Measurements from ENCODE around the gene HAAO.

Gene HAAO

GRCh38 chr2:42756966-42757513 lies 35.3 kb downstream of the HAAO start:
- peaks cover 4% of the 10 kb centered on the region for H3K36me3 Mint-ChIP-seq
- no peaks in the 10 kb centered on the region for H3K4me1 Mint-ChIP-seq (ENCODE audit: low read depth)
- no peak overlapping the region for H3K27ac Mint-ChIP-seq
- H3K27me3 Mint-ChIP-seq: no peaks in the 10 kb centered on the region
- H3K4me3 Mint-ChIP-seq: no peak overlapping the region
- no peaks in the 10 kb centered on the region for H3K9me3 Mint-ChIP-seq (ENCODE audit: low read depth)

GRCh38 chr2:42756150-42756775 lies 36.1 kb downstream of the HAAO start:
- H3K9me3 Mint-ChIP-seq (ENCODE audit: low read depth): no peaks in the 10 kb centered on the region
- H3K27ac Mint-ChIP-seq: no peak overlapping the region
- peaks cover 4% of the 10 kb centered on the region for H3K36me3 Mint-ChIP-seq
- H3K4me1 Mint-ChIP-seq (ENCODE audit: low read depth): no peaks in the 10 kb centered on the region
- H3K27me3 Mint-ChIP-seq: no peaks in the 10 kb centered on the region
- no peak overlapping the region for H3K4me3 Mint-ChIP-seq

DNA sequence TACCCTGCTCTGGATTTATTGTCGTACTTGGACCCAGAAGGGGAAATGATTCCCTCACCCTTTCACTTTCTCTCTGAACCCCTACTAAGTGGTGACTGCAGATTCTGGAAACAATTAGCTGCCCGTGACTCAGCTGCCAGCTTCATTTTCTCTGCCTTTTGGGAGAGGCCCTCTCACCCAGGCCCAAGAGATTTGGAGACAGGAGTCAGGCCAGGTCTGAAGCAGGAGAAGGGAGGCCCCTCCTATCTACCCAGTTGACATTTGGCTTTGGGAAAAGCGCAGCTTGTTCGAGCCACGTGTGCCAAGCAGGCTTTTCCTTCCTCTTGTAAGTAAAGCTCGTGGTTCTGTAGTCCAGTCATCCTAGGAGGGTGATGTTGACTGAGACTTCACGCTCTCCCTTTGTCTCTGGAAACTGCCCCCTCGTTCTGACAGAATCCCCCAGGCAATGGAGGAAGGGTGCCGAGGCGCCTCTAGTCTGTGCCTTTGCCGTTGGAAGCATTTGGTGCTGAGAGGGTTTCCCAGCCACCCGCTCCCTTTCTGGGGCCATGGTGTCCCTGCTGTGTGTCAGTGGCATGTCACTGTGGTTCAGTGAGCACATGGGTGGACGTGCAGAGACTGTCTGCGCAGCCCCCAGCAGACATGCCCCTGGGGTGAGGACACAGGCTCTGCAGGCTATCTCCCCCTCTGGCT lies 37.0 kb downstream of the HAAO start:
- Mint-ChIP-seq H3K27ac (no peak overlapping the region), H3K9me3 (ENCODE audit: low read depth) (no peaks in the 10 kb centered on the region), H3K36me3 (peaks cover 8% of the 10 kb centered on the region), H3K4me1 (ENCODE audit: low read depth) (no peaks in the 10 kb centered on the region), H3K4me3 (no peak overlapping the region), H3K27me3 (no peaks in the 10 kb centered on the region)

GRCh38 chr2:42754776-42755140 lies 37.6 kb downstream of the HAAO start:
- H3K36me3 Mint-ChIP-seq: peaks cover 10% of the 10 kb centered on the region
- H3K4me1 Mint-ChIP-seq (ENCODE audit: low read depth): no peaks in the 10 kb centered on the region
- H3K4me3 Mint-ChIP-seq: no peak overlapping the region
- no peak overlapping the region for H3K27ac Mint-ChIP-seq
- H3K9me3 Mint-ChIP-seq (ENCODE audit: low read depth): no peaks in the 10 kb centered on the region
- no peaks in the 10 kb centered on the region for H3K27me3 Mint-ChIP-seq

- no peaks in the 10 kb centered on the region for H3K27me3 Mint-ChIP-seq
- peaks cover 10% of the 10 kb centered on the region for H3K36me3 Mint-ChIP-seq
- H3K4me1 Mint-ChIP-seq (ENCODE audit: low read depth): no peaks in the 10 kb centered on the region
- H3K4me3 Mint-ChIP-seq: no peak overlapping the region
- no peaks in the 10 kb centered on the region for H3K9me3 Mint-ChIP-seq (ENCODE audit: low read depth)
- H3K27ac Mint-ChIP-seq: no peak overlapping the region
These were observed 38.2 kb downstream of the HAAO start for GRCh38 chr2:42754021-42754775.

DNA sequence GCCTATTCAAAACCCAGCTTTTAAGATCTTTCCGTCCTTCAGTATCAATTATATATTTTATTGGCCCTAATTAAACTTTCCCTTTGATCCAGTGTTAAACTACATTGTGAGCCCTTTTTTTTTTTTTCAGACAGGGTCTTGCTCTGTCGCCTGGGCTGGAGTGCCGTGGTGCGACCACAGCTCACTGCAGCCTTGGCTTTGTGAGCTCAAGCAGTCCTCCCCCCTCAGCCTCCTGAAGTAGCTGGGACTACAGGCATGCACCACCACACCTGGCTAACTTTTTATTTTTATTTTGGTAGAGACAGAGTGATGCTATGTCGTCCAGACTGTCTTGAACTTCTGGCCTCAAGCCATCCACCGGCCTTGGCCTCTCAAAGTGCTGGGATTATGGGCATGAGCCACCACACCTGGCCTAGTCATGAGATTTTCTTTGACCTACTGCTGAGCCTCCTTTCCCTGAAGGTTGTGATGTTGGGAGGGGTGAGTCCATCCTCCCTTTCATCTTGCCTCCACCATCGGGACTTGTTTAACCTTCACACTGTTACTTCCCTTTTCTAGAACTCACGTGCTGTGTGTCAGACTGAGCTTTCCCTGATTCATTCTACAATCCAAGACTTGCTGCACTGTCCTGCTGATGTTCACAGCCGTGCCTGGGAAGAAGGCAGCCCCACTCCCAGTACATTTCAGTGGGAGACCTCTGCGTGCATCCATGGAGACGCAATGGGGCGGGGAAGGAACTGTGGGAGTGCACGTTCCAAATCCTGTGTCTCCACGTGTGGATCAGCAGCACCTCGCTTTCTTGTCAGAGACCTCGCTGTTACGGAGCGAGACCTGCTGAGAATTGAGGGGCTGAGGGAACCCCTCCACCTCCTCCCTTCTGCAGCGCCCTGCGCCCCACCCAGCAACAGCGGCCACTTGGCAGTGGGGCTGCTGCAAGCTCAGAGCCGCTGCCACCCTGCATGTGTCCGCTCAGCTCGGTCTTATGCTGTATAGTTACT lies 39.3 kb downstream of the HAAO start:
- Mint-ChIP-seq H3K4me1 (ENCODE audit: low read depth) (no peaks in the 10 kb centered on the region), H3K4me3 (no peak overlapping the region), H3K9me3 (ENCODE audit: low read depth) (no peaks in the 10 kb centered on the region), H3K27me3 (no peaks in the 10 kb centered on the region), H3K27ac (no peak overlapping the region), H3K36me3 (peaks cover 8% of the 10 kb centered on the region)

GRCh38 chr2:42752314-42752713 lies 40.1 kb downstream of the HAAO start:
- Mint-ChIP-seq H3K36me3 (peaks cover 8% of the 10 kb centered on the region), H3K27me3 (no peaks in the 10 kb centered on the region), H3K4me1 (ENCODE audit: low read depth) (no peaks in the 10 kb centered on the region), H3K4me3 (no peak overlapping the region), H3K27ac (no peak overlapping the region), H3K9me3 (ENCODE audit: low read depth) (no peaks in the 10 kb centered on the region)

DNA sequence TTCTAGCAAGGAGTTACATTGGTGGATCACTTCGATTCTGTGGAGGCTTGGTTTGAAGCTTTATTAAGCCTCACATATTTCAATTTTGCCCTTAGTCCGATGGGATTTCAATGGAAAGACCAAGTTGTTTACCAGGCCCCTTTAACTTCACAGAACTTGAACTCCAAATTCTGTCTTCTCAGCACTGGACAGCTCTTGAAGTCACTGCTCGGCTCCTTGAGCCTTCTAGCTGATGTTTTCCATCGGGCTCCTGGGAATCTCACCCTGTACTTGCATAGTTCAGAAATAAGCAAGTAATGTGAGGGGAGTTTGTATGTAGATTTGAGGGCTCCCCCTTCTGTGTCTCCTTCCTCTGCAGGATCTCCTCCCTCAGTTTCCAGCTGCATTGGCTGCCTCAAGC lies 43.5 kb downstream of the HAAO start:
- no peaks in the 10 kb centered on the region for H3K27me3 Mint-ChIP-seq
- H3K9me3 Mint-ChIP-seq (ENCODE audit: low read depth): no peaks in the 10 kb centered on the region
- H3K4me3 Mint-ChIP-seq: no peak overlapping the region
- H3K36me3 Mint-ChIP-seq: peaks cover 8% of the 10 kb centered on the region
- no peaks in the 10 kb centered on the region for H3K4me1 Mint-ChIP-seq (ENCODE audit: low read depth)
- no peak overlapping the region for H3K27ac Mint-ChIP-seq

GRCh38 chr2:42747422-42747821 lies 45.0 kb downstream of the HAAO start:
- Mint-ChIP-seq H3K36me3 (peaks cover 8% of the 10 kb centered on the region), H3K9me3 (ENCODE audit: low read depth) (no peaks in the 10 kb centered on the region), H3K27me3 (no peaks in the 10 kb centered on the region), H3K4me1 (ENCODE audit: low read depth) (no peaks in the 10 kb centered on the region), H3K4me3 (no peak overlapping the region), H3K27ac (no peak overlapping the region)

- Mint-ChIP-seq H3K4me1 (ENCODE audit: low read depth) (peaks cover 1% of the 10 kb centered on the region), H3K4me3 (no peak overlapping the region), H3K27me3 (no peaks in the 10 kb centered on the region), H3K27ac (no peak overlapping the region), H3K9me3 (ENCODE audit: low read depth) (no peaks in the 10 kb centered on the region), H3K36me3 (peaks cover 16% of the 10 kb centered on the region)
These were observed 47.8 kb downstream of the HAAO start for GRCh38 chr2:42744545-42745082.

GRCh38 chr2:42743659-42743990 lies 48.8 kb downstream of the HAAO start:
- no peaks in the 10 kb centered on the region for H3K27me3 Mint-ChIP-seq
- peaks cover 23% of the 10 kb centered on the region for H3K36me3 Mint-ChIP-seq
- peaks cover 1% of the 10 kb centered on the region for H3K4me1 Mint-ChIP-seq (ENCODE audit: low read depth)
- H3K27ac Mint-ChIP-seq: no peak overlapping the region
- no peaks in the 10 kb centered on the region for H3K9me3 Mint-ChIP-seq (ENCODE audit: low read depth)
- no peak overlapping the region for H3K4me3 Mint-ChIP-seq

DNA sequence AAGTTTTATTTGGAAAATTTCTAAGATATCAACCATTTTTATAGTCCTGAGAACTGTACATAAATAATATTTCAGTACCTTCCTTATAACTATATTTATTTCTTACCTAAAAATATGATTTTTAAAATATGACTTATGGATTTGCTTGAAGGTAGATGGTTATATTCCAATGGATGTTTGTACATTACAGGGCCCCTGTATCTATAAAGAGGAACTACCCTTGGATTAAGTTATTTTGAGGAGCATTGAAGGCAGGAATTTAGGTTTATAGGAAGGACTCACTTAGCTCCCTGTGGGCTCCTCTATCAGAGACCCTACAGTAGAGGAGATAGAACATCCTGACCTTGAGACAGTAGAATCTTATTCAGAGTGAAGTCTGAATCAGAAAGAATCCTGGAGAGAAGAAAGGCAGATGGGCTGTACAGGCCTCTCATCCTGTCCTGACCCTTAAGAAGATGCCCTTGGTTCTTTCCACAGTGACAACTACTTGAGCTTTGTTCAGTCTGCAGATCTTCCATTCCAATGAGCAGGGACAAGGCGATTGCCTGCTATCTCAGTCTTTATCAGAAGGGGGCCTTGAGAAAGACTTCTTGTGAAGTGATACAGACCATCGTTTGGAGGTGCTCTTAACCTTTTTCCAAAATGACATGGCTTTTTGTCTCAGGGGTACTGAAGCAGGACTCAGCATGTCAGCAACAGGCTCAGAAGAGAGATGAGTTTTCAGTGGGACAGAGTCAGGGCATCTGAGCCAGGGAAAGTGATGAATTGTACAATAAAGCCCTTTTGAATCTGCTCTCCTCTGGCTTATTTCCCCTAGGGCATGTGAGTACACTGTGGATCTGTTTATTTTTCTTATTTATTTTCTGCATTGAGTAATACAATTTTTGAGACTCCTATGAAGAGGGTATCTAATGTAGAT lies 49.4 kb downstream of the HAAO start:
- Mint-ChIP-seq H3K9me3 (ENCODE audit: low read depth) (no peaks in the 10 kb centered on the region), H3K36me3 (peaks cover 24% of the 10 kb centered on the region), H3K27me3 (no peaks in the 10 kb centered on the region), H3K4me1 (ENCODE audit: low read depth) (peaks cover 1% of the 10 kb centered on the region), H3K4me3 (no peak overlapping the region), H3K27ac (no peak overlapping the region)

DNA sequence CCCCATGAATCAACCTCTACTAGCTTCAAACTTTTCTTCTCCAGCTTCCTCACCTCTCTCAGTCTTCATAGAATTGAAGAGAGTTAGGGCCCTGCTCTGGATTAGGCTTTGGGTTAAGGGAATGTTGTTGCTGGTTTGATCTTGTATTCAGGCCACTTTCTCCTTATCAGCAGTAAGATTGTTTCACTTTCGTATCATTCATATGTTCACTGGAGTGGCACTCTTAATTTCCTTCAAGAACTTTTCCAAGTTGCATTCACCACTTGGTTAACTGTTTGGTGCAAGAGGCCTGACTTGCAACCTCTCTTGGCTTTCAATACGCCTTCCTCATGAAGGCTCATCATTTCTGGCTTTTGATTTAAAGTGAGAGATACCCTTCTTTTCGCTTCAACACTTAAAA lies 51.2 kb downstream of the HAAO start:
- H3K9me3 Mint-ChIP-seq (ENCODE audit: low read depth): no peaks in the 10 kb centered on the region
- no peak overlapping the region for H3K27ac Mint-ChIP-seq
- no peaks in the 10 kb centered on the region for H3K27me3 Mint-ChIP-seq
- H3K4me3 Mint-ChIP-seq: no peak overlapping the region
- H3K4me1 Mint-ChIP-seq (ENCODE audit: low read depth): peaks cover 1% of the 10 kb centered on the region
- peaks cover 38% of the 10 kb centered on the region for H3K36me3 Mint-ChIP-seq

All from activated naive CD8-positive, alpha-beta T cell (primary cell).